MM.1S (cell line): ENCODE data around the gene GRAMD1B.

Source experiments
- DNase-seq: peaks from one replicate; pipeline ENCODE4 v3.0.0-alpha.2; 2015
- H2AFZ ChIP-seq: fragments of 300-600 bp; sonication (generic); 2 replicates; pipeline ENCODE4 v1.6.0; 2016; ENCODE audit warnings: antibody characterized with exemption, low read length
- H3F3A ChIP-seq: fragments of 300-600 bp; sonication (generic); 2 replicates; pipeline ENCODE4 v1.6.1; 2016; ENCODE audit warnings: mild to moderate bottlenecking, antibody characterized with exemption, low read length, moderate library complexity, mixed read lengths; ENCODE audit not compliant: insufficient read depth
- H3K27ac ChIP-seq: fragments of 300-600 bp; sonication (generic); 2 replicates; pipeline ENCODE4 v1.5.1; 2016; ENCODE audit warnings: mild to moderate bottlenecking, low read length
- H3K27me3 ChIP-seq: fragments of 300-600 bp; sonication (generic); replicated peaks from 2 replicates; pipeline ENCODE4 v1.6.0; 2016; ENCODE audit warnings: low read length; ENCODE audit not compliant: insufficient read depth
- H3K36me3 ChIP-seq: fragments of 300-600 bp; sonication (generic); replicated peaks from 2 replicates; pipeline ENCODE4 v1.6.1; 2016; ENCODE audit warnings: mild to moderate bottlenecking, low read length, mixed read lengths; ENCODE audit not compliant: insufficient read depth
- H3K4me1 ChIP-seq: fragments of 300-600 bp; sonication (generic); 2 replicates; pipeline ENCODE4 v1.6.1; 2016; ENCODE audit warnings: low read length, mixed read lengths
- H3K4me2 ChIP-seq: fragments of 300-600 bp; sonication (generic); 2 replicates; pipeline ENCODE4 v1.6.0; 2016; ENCODE audit warnings: low read depth, low read length
- H3K4me3 ChIP-seq: fragments of 300-600 bp; sonication (generic); 2 replicates; pipeline ENCODE4 v1.5.1; 2016; ENCODE audit warnings: low read length, mixed read lengths
- H3K79me2 ChIP-seq: fragments of 300-600 bp; sonication (generic); 2 replicates; pipeline ENCODE4 v1.6.1; 2016; ENCODE audit warnings: mixed run types, low read length, mixed read lengths
- H3K9ac ChIP-seq: fragments of 300-600 bp; sonication (generic); 2 replicates; pipeline ENCODE4 v1.6.1; 2016; ENCODE audit warnings: low read length, mixed read lengths
- H3K9me2 ChIP-seq: fragments of 300-600 bp; sonication (generic); replicated peaks from 2 replicates; pipeline ENCODE4 v1.6.1; 2016; ENCODE audit warnings: mild to moderate bottlenecking, low read length, mixed read lengths; ENCODE audit not compliant: insufficient read depth
- H3K9me3 ChIP-seq: fragments of 300-600 bp; sonication (generic); replicated peaks from 2 replicates; pipeline ENCODE4 v1.6.1; 2016; ENCODE audit warnings: mild to moderate bottlenecking, low read length, mixed read lengths; ENCODE audit not compliant: insufficient read depth
- H4K20me1 ChIP-seq: fragments of 300-600 bp; sonication (generic); 2 replicates; pipeline ENCODE4 v1.6.1; 2016; ENCODE audit warnings: mild to moderate bottlenecking, low read length, moderate library complexity, mixed read lengths; ENCODE audit not compliant: insufficient read depth
- CTCF ChIP-seq: fragments of 300-600 bp; sonication (generic); IDR thresholded peaks from 2 replicates; pipeline ENCODE4 v1.5.1; 2016; ENCODE audit warnings: antibody characterized with exemption, low read length, mixed read lengths
- EZH2 ChIP-seq: fragments of 300-600 bp; sonication (generic); optimal IDR thresholded peaks from 2 replicates; pipeline ENCODE3; 2017; ENCODE audit warnings: low read depth, mild to moderate bottlenecking, antibody characterized with exemption, low read length, mixed read lengths
- EZH2phosphoT487 ChIP-seq: fragments of 300-600 bp; sonication (generic); IDR thresholded peaks from 2 replicates; pipeline ENCODE4 v1.6.1; 2018; ENCODE audit warnings: antibody characterized with exemption, low read length

Gene GRAMD1B

GRCh38 chr11:123587559-123587958 is 157.5 kb downstream of the GRAMD1B start:
- Histone ChIP-seq H4K20me1 (no peaks in the 10 kb centered on the region), H3K27ac (no peak overlapping the region), H3K9ac (no peak overlapping the region), H3K9me3 (no peaks in the 10 kb centered on the region), H3K4me2 (no peak overlapping the region), H2AFZ (no peak overlapping the region), H3F3A (no peaks in the 10 kb centered on the region), H3K9me2 (no peaks in the 10 kb centered on the region), H3K36me3 (no peaks in the 10 kb centered on the region), H3K79me2 (no peaks in the 10 kb centered on the region), H3K27me3 (peaks cover 4% of the 10 kb centered on the region; the same call in 1 of the 2 replicates), H3K4me3 (no peak overlapping the region), H3K4me1 (no peaks in the 10 kb centered on the region)
- TF ChIP-seq EZH2, result no peak
- no peak for TF ChIP-seq CTCF
- TF ChIP-seq EZH2phosphoT487, result no peak
- no peak for DNase-seq

GRCh38 chr11:123588117-123588863 is 158.2 kb downstream of the GRAMD1B start:
- no peaks in the 10 kb centered on the region for H3K36me3 ChIP-seq
- no peak overlapping the region for H3K9ac ChIP-seq
- TF ChIP-seq EZH2phosphoT487, result no peak
- no peak for TF ChIP-seq CTCF
- no peak for TF ChIP-seq EZH2
- DNase-seq, result no peak
- no peak overlapping the region for H3K27ac ChIP-seq
- peaks cover 4% of the 10 kb centered on the region; the same call in 1 of the 2 replicates for H3K27me3 ChIP-seq
- no peaks in the 10 kb centered on the region for H3K9me3 ChIP-seq
- H3K79me2 ChIP-seq, result no peaks in the 10 kb centered on the region
- H3F3A ChIP-seq, result no peaks in the 10 kb centered on the region
- no peak overlapping the region for H2AFZ ChIP-seq
- no peak overlapping the region for H3K4me3 ChIP-seq
- H3K4me1 ChIP-seq, result no peaks in the 10 kb centered on the region
- H3K4me2 ChIP-seq, result no peak overlapping the region
- no peaks in the 10 kb centered on the region for H3K9me2 ChIP-seq
- no peaks in the 10 kb centered on the region for H4K20me1 ChIP-seq

GRCh38 chr11:123588864-123589262 is 158.8 kb downstream of the GRAMD1B start:
- DNase-seq, result no peak
- Histone ChIP-seq H3K4me1 (no peaks in the 10 kb centered on the region), H3K9ac (no peak overlapping the region), H4K20me1 (no peaks in the 10 kb centered on the region), H3K27me3 (peaks cover 4% of the 10 kb centered on the region; the same call in 1 of the 2 replicates), H3K36me3 (no peaks in the 10 kb centered on the region), H3K79me2 (no peaks in the 10 kb centered on the region), H3K27ac (no peak overlapping the region), H3K4me2 (no peak overlapping the region), H3K4me3 (no peak overlapping the region), H2AFZ (no peak overlapping the region), H3F3A (no peaks in the 10 kb centered on the region), H3K9me3 (no peaks in the 10 kb centered on the region), H3K9me2 (no peaks in the 10 kb centered on the region)
- TF ChIP-seq CTCF, result no peak
- no peak for TF ChIP-seq EZH2
- TF ChIP-seq EZH2phosphoT487, result no peak
